ENCODE measurements around the gene RUNX2. TPM values are rescaled to one million over a fixed set of nuclear protein-coding genes. Genes with fewer than 3 reads are reported as not detected.

RUNX2 gene
- total and polyA plus RNA-seq, 2 donors (not counting 1 experiment from before 2014, with no cell fraction given) = 1.3 to 2.4 TPM

DNA sequence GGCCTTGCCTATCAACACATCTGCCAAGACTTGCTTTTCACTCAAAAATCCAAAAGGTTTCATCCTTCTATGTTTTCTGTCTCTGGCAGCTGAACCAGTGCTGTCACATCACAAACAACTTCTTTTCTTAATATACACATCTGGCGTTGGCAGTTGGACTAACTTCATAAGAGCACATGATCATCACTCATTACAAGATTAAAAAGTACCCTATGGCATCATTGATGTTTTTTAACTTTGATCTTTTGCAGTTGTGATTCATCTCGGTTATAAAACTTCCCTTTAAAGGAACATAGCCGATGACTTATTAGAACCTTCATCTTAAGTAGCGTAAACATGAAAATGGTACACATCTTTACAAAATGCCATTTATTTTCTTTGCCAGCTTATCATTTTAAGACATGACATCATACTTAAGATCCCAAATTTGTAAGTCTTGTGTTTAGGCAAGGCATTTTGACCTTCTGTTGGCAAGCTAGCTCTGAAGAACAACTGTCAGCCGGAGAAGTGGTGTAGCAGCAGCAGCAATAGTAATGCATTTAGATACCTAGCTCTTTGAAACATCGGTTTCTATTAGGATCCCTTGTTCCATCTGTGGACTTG is 113.8 kb downstream of the RUNX2 start:
- no peak overlapping the region for H3K9ac ChIP-seq (ENCODE audit: low read length)
- no peak overlapping the region for H3K4me3 ChIP-seq (ENCODE audit: control extremely low read depth in 1 of 5, extremely low read depth in 1 of 5, insufficient read depth in 1 of 5, low read depth in 2 of 5, low read length in 4 of 5)
- TF ChIP-seq EZH2 (IDR thresholded peaks at IDR 0.05; ENCODE audit: borderline replicate concordance, insufficient read depth, low read depth, low read length, poor library complexity, severe bottlenecking) = no peak
- TF ChIP-seq, protein P1, sequence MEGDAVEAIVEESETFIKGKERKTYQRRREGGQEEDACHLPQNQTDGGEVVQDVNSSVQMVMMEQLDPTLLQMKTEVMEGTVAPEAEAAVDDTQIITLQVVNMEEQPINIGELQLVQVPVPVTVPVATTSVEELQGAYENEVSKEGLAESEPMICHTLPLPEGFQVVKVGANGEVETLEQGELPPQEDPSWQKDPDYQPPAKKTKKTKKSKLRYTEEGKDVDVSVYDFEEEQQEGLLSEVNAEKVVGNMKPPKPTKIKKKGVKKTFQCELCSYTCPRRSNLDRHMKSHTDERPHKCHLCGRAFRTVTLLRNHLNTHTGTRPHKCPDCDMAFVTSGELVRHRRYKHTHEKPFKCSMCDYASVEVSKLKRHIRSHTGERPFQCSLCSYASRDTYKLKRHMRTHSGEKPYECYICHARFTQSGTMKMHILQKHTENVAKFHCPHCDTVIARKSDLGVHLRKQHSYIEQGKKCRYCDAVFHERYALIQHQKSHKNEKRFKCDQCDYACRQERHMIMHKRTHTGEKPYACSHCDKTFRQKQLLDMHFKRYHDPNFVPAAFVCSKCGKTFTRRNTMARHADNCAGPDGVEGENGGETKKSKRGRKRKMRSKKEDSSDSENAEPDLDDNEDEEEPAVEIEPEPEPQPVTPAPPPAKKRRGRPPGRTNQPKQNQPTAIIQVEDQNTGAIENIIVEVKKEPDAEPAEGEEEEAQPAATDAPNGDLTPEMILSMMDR (IDR thresholded peaks at IDR 0.05) = no peak
- H3K27ac Mint-ChIP-seq = no peak overlapping the region
- no peak overlapping the region for H2AFZ ChIP-seq (ENCODE audit: insufficient read depth, low read depth, low read length, poor library complexity, severe bottlenecking)
- peaks cover 4% of the 10 kb centered on the region for H3K27me3 Mint-ChIP-seq
- peaks cover 4% of the 10 kb centered on the region for H3K4me1 Mint-ChIP-seq
- no peak overlapping the region for H3K27ac ChIP-seq (ENCODE audit: low read length in 2 of 2)
- no peak overlapping the region for H3K4me2 ChIP-seq (replicated peaks; ENCODE audit: low read depth, low read length, poor library complexity, severe bottlenecking)
- H3K27me3 ChIP-seq (replicated peaks in 1 of 4; ENCODE audit: control extremely low read depth in 1 of 4, control insufficient read depth in 3 of 4, insufficient read depth in 4 of 4, low read length in 3 of 4) = no peaks in the 10 kb centered on the region
- 100% methylated on average over 4 of the region's 6 CpGs for WGBS (ENCODE audit: insufficient coverage)
- no peak overlapping the region for H3K4me3 Mint-ChIP-seq
- intact Hi-C loops (cut with micrococcal nuclease) = no loop called here
- no peaks in the 10 kb centered on the region for H3K36me3 ChIP-seq (replicated peaks in 1 of 2; ENCODE audit: control extremely low read depth in 1 of 2, control insufficient read depth in 1 of 2, extremely low read depth in 1 of 2, insufficient read depth in 2 of 2, low read length in 1 of 2)
- H3K79me2 ChIP-seq (ENCODE audit: control insufficient read depth, insufficient read depth, low read length) = no peaks in the 10 kb centered on the region
- H3K4me1 ChIP-seq (ENCODE audit: control insufficient read depth in 2 of 2, insufficient read depth in 2 of 2, low read length in 2 of 2) = peaks cover 0 to 2% of the 10 kb centered on the region in 2 donors
- H3K9me3 Mint-ChIP-seq (ENCODE audit: insufficient read depth) = no peaks in the 10 kb centered on the region
- no peaks in the 10 kb centered on the region for H3K9me3 ChIP-seq (ENCODE audit: control extremely low read depth in 1 of 3, control insufficient read depth in 2 of 3, insufficient read depth in 1 of 3, low read length in 2 of 3)
- ATAC-seq (ENCODE audit: low read depth) (no peak), DNase-seq (no peak)
- ChIA-PET POLR2A (no interaction called here), CTCF (interaction anchor here (1.3 kb wide), 2 partner anchors 59 to 786 kb away, joined by 3 to 5 read pairs; no protein-coding TSS in a partner anchor)
- H4K20me1 ChIP-seq (ENCODE audit: control insufficient read depth, insufficient read depth, low read length, poor library complexity, severe bottlenecking) = no peaks in the 10 kb centered on the region

DNA sequence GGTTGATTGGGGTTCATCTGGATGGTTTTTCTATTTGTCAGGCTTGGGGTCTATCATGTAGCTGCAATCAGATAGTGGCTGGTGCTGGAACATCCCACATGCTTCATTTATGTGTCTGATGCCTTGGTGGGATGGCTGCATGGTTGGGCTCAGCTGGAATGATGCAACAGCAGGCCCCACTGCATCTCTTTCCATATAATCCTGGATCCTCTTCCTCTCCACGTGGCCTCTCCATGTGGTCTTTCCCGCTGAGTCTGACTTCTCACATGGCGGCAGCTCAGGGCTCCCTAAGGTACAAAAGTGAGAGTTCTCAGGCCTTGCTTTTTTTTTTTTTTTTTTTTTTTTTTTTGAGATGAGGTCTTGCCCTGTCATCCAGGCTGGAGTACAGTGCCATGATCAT is 114.6 kb downstream of the RUNX2 start:
- no peaks in the 10 kb centered on the region for H3K9me3 Mint-ChIP-seq (ENCODE audit: insufficient read depth)
- H3K9ac ChIP-seq (ENCODE audit: low read length) = no peak overlapping the region
- ATAC-seq (ENCODE audit: low read depth) (no peak), DNase-seq (no peak)
- no peaks in the 10 kb centered on the region for H4K20me1 ChIP-seq (ENCODE audit: control insufficient read depth, insufficient read depth, low read length, poor library complexity, severe bottlenecking)
- no peak overlapping the region for H3K4me3 ChIP-seq (ENCODE audit: control extremely low read depth in 1 of 5, extremely low read depth in 1 of 5, insufficient read depth in 1 of 5, low read depth in 2 of 5, low read length in 4 of 5)
- intact Hi-C loops (cut with micrococcal nuclease) = no loop called here
- no peaks in the 10 kb centered on the region for H3K9me3 ChIP-seq (ENCODE audit: control extremely low read depth in 1 of 3, control insufficient read depth in 2 of 3, insufficient read depth in 1 of 3, low read length in 2 of 3)
- H3K4me3 Mint-ChIP-seq = no peak overlapping the region
- no peaks in the 10 kb centered on the region for H3K27me3 ChIP-seq (replicated peaks in 1 of 4; ENCODE audit: control extremely low read depth in 1 of 4, control insufficient read depth in 3 of 4, insufficient read depth in 4 of 4, low read length in 3 of 4)
- H3K27ac Mint-ChIP-seq = no peak overlapping the region
- no peak overlapping the region for H2AFZ ChIP-seq (ENCODE audit: insufficient read depth, low read depth, low read length, poor library complexity, severe bottlenecking)
- TF ChIP-seq EZH2 (IDR thresholded peaks at IDR 0.05; ENCODE audit: borderline replicate concordance, insufficient read depth, low read depth, low read length, poor library complexity, severe bottlenecking) = no peak
- no peaks in the 10 kb centered on the region for H3K79me2 ChIP-seq (ENCODE audit: control insufficient read depth, insufficient read depth, low read length)
- no peaks in the 10 kb centered on the region for H3K4me1 ChIP-seq (ENCODE audit: control insufficient read depth in 2 of 2, insufficient read depth in 2 of 2, low read length in 2 of 2)
- no CpG with 5 or more reads among the region's 3 CpGs for WGBS (ENCODE audit: insufficient coverage)
- CTCF ChIA-PET = interaction anchor here (1.3 kb wide), 1 partner anchor 58 kb away, joined by 3 read pairs; no protein-coding TSS in a partner anchor
- H3K4me2 ChIP-seq (replicated peaks; ENCODE audit: low read depth, low read length, poor library complexity, severe bottlenecking) = no peak overlapping the region
- peaks cover 1% of the 10 kb centered on the region for H3K4me1 Mint-ChIP-seq
- peaks cover 6% of the 10 kb centered on the region for H3K27me3 Mint-ChIP-seq
- H3K36me3 ChIP-seq (replicated peaks in 1 of 2; ENCODE audit: control extremely low read depth in 1 of 2, control insufficient read depth in 1 of 2, extremely low read depth in 1 of 2, insufficient read depth in 2 of 2, low read length in 1 of 2) = no peaks in the 10 kb centered on the region
- H3K27ac ChIP-seq (ENCODE audit: low read length in 2 of 2) = no peak overlapping the region
- POLR2A ChIA-PET = no interaction called here
